HG03439 (cell line): ENCODE data around the gene VSIG4.
"Not testable (repeated sequence)": the region's sequence is repeated elsewhere in the genome, so short reads cannot be mapped to it uniquely, and the experiment has no call there.

ENCODE experiments used
- ATAC-seq: cut with Tn5 transposase; IDR thresholded peaks from one replicate; pipeline ENCODE4 v1.9.1; 2021; ENCODE audit warnings: mild to moderate bottlenecking, moderate library complexity; ENCODE audit not compliant: unreplicated experiment

VSIG4 gene

DNA sequence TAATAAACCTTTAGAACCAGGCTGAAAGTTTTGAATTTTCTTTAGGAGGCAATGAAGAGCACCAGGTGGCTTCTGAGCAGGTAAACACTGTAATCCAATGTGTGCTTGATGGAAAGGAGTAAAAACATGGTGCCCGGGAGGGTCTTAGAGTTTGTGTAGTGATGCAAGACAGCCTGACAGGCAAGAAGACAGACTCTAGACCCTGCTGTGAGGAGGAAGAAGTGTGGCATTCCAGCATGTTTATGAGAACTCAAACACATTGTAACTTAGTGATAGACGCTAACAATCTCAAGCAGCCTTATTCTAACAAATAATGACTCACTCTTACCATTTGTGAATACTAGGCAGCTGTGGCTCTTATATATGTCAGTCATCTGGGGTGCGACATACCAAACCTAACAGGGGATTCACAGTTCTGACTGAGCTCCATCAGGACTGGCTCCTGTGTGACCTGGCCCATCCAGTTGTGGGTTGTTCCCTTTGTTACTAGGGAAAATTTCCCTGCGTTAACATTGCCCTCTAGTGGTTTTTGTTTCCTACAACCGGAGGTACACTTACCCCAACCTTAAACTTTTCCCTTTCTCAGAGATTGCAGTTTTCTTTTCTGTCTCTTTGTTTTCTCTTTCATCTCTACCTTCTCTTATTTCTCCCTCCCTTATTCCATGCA, 53.8 kb downstream of the VSIG4 start:
- no peak for ATAC-seq

GRCh38 chrX:65985211-65985610, 54.7 kb downstream of the VSIG4 start:
- ATAC-seq = no peak

DNA sequence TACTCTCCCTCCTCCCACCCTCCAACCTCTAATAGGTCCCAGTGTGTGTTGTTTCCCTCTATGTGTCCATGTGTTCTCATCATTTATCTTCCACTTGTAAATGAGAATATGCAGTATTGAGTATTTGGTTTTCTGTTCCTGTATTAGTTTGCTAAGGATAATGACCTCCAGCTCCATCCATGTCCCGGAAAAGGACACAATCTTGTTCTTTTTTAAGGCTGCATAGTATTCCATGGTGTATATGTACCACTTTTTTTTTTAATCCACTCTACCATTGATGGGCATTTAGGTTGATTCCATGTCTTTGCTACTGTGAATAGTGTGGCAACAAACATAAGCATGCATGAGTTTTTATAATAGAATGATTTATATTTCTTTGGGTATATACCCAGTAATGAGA, 62.7 kb downstream of the VSIG4 start:
- ATAC-seq = not testable (repeated sequence)

DNA sequence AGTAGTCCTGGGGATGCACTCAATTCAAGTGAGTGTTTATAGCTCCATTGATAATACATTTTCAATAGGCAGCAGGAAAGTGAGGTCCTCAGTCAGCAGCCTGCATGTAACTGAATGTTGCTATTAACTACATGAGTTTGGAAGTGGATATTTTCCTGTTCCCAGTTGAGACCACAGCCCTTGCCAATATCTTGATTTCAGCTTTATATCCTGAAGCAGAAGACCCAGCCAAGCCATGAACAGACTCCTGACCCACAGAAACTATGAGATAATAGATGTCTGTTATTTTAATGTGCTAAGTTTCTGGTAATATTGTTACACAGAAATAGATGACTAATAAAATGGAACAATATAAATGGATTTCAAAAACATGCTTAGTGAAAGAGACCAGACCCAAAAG, 63.7 kb downstream of the VSIG4 start:
- ATAC-seq = no peak

GRCh38 chrX:65975161-65975751, 64.6 kb downstream of the VSIG4 start:
- ATAC-seq = not testable (repeated sequence)
